ENCODE data around the gene CLDN20. TPM values are rescaled to one million over a fixed set of nuclear protein-coding genes. Genes with fewer than 3 reads are reported as not detected.

CLDN20 gene
- total and polyA plus RNA-seq, 5 donors = not detected

Other genes starting within 250 kb of the CLDN20 start
- 10 to 100 TPM; 19.3 to 20.6 (median 20.2) TPM for gene TFB1M, start 50.5 kb downstream of the CLDN20 start, total RNA-seq
- gene TFB1M, start 50.5 kb downstream of the CLDN20 start, polyA plus RNA-seq = 13.2 TPM
- gene NOX3, start 191.8 kb downstream of the CLDN20 start, total RNA-seq = not detected
- not detected for gene NOX3, start 191.8 kb downstream of the CLDN20 start, polyA plus RNA-seq

Measured in right cardiac atrium (tissue), 5 donors.